ENCODE results near the gene TMEM151B. TPM values are rescaled to one million over a fixed set of nuclear protein-coding genes. Genes with fewer than 3 reads are reported as not detected.

TMEM151B gene
- total RNA-seq, 4 donors from 2014 or later = 0.27 to 0.69 TPM; not detected in 2

- Histone ChIP-seq H3K4me1 (peaks cover 3 to 97% (median 67%) of the 10 kb centered on the region in 3 donors), H3K27me3 (no peaks in the 10 kb centered on the region), H3K36me3 (peaks cover 0 to 17% of the 10 kb centered on the region in 2 donors), H3K9me3 (no peaks in the 10 kb centered on the region), H3K27ac (peak overlapping the region; percentile 54 to 99 (median 98)), H3K4me3 (peak overlapping the region in 1 of 2 donors; percentile 86)
- ATAC-seq = no peak
- 22% methylated on average over 6 of the region's 8 CpGs; no CpG with 5 or more reads in 1 of the 2 donors for WGBS, 2 donors (ENCODE audit: low coverage in 1 of 2)
- TF ChIP-seq EP300 (IDR thresholded peaks at IDR 0.05) = no peak
- no peak for TF ChIP-seq POLR2A (IDR thresholded peaks at IDR 0.05)
- TF ChIP-seq CTCF (IDR thresholded peaks at IDR 0.05) = no peak
- no peak for TF ChIP-seq POLR2AphosphoS5 (IDR thresholded peaks at IDR 0.05)
Observed at GRCh38 chr6:44225579-44226325, 44.5 kb upstream of the TMEM151B start.

GRCh38 chr6:44226368-44227147, 43.7 kb upstream of the TMEM151B start:
- H3K27me3 ChIP-seq = no peaks in the 10 kb centered on the region
- H3K27ac ChIP-seq = peak overlapping the region; percentile 54 to 99 (median 98)
- TF ChIP-seq EP300 (IDR thresholded peaks at IDR 0.05) = no peak
- peaks cover 3 to 97% (median 68%) of the 10 kb centered on the region in 3 donors for H3K4me1 ChIP-seq
- 16 to 24% methylated on average over 5 of the region's 15 CpGs for WGBS, 2 donors (ENCODE audit: low coverage in 1 of 2)
- H3K4me3 ChIP-seq = peak overlapping the region; percentile 23 to 86
- H3K36me3 ChIP-seq = peaks cover 0 to 25% of the 10 kb centered on the region in 2 donors
- ATAC-seq = no peak
- H3K9me3 ChIP-seq = no peaks in the 10 kb centered on the region

GRCh38 chr6:44227148-44227793, 43.0 kb upstream of the TMEM151B start:
- ATAC-seq = no peak
- peaks cover 3 to 97% (median 65%) of the 10 kb centered on the region in 3 donors for H3K4me1 ChIP-seq
- H3K9me3 ChIP-seq = no peaks in the 10 kb centered on the region
- peak overlapping the region; percentile 54 to 99 (median 98) for H3K27ac ChIP-seq
- H3K27me3 ChIP-seq = no peaks in the 10 kb centered on the region
- WGBS, 2 donors (ENCODE audit: low coverage in 1 of 2) = no CpG with 5 or more reads among the region's 7 CpGs
- H3K4me3 ChIP-seq = peak overlapping the region; percentile 23 to 86
- peaks cover 0 to 33% of the 10 kb centered on the region in 2 donors for H3K36me3 ChIP-seq
- TF ChIP-seq POLR2A (IDR thresholded peaks at IDR 0.05) (no peak), CTCF (IDR thresholded peaks at IDR 0.05) (no peak), POLR2AphosphoS5 (IDR thresholded peaks at IDR 0.05) (no peak), EP300 (IDR thresholded peaks at IDR 0.05) (no peak)

- TF ChIP-seq POLR2AphosphoS5 (IDR thresholded peaks at IDR 0.05) = no peak
- ATAC-seq = no peak
- Histone ChIP-seq H3K27ac (peak overlapping the region; percentile 54 to 99 (median 98)), H3K9me3 (no peaks in the 10 kb centered on the region), H3K4me3 (peak overlapping the region in 1 of 2 donors; percentile 86), H3K27me3 (no peaks in the 10 kb centered on the region), H3K36me3 (peaks cover 0 to 40% of the 10 kb centered on the region in 2 donors), H3K4me1 (peaks cover 0 to 97% (median 69%) of the 10 kb centered on the region in 3 donors)
- WGBS, 2 donors (ENCODE audit: low coverage in 1 of 2) = 46 to 52% methylated on average over 5 of the region's 6 CpGs
Observed at GRCh38 chr6:44228031-44228430, 42.2 kb upstream of the TMEM151B start.

- no peak for TF ChIP-seq POLR2AphosphoS5 (IDR thresholded peaks at IDR 0.05)
- TF ChIP-seq CTCF (IDR thresholded peaks at IDR 0.05) = no peak
- no peak for TF ChIP-seq POLR2A (IDR thresholded peaks at IDR 0.05)
- TF ChIP-seq EP300 (IDR thresholded peaks at IDR 0.05) = no peak
- Histone ChIP-seq H3K4me3 (peak overlapping the region in 1 of 2 donors; percentile 86), H3K36me3 (peaks cover 0 to 44% of the 10 kb centered on the region in 2 donors), H3K9me3 (no peaks in the 10 kb centered on the region), H3K27me3 (no peaks in the 10 kb centered on the region), H3K27ac (peak overlapping the region; percentile 12 to 99 (median 98)), H3K4me1 (peaks cover 0 to 99% (median 73%) of the 10 kb centered on the region in 3 donors)
- no peak for ATAC-seq
- no CpG with 5 or more reads among the region's 7 CpGs for WGBS, 2 donors (ENCODE audit: low coverage in 1 of 2)
Observed at GRCh38 chr6:44228433-44228832, 41.8 kb upstream of the TMEM151B start.
